Transverse colon (tissue), 4 donors: ENCODE measurements around the gene HIRIP3.

Experiments
- CTCF ChIP-seq, 5 experiments: fragments of 200-600 bp in 3 of 5; fragments of 450-650 bp in 2 of 5; sonication (generic) in 3 of 5; IDR thresholded peaks; 1 replicate in 2 of 5; 2 replicates in 3 of 5; pipeline ENCODE4 v1.5.1; 2016 to 2017; ENCODE audit warnings: antibody characterized with exemption in 5 of 5, inconsistent platforms in 3 of 5, mild to moderate bottlenecking in 2 of 5, moderate library complexity in 1 of 5
- EP300 ChIP-seq: sonication (generic); formaldehyde crosslinking; IDR thresholded peaks from one replicate; pipeline ENCODE4 v1.6.1; 2017; ENCODE audit warnings: antibody characterized with exemption, low read depth
- POLR2A ChIP-seq: fragments of 450-650 bp; IDR thresholded peaks from one replicate; pipeline ENCODE4 v1.6.1; 2016; ENCODE audit warnings: antibody characterized with exemption, mild to moderate bottlenecking, moderate library complexity
- POLR2AphosphoS5 ChIP-seq, 3 donors: sonication (generic); formaldehyde crosslinking; IDR thresholded peaks; one replicate each; pipeline ENCODE4 v1.6.1; 2016; ENCODE audit warnings: antibody characterized with exemption in 3 of 3

- TF ChIP-seq CTCF (IDR thresholded peaks at IDR 0.05) (no peak), POLR2A (no peak), POLR2AphosphoS5 (IDR thresholded peaks at IDR 0.05) (no peak), EP300 (no peak)
These were observed 36.7 kb downstream of the HIRIP3 start for GRCh38 chr16:29958756-29959155.
